Stimulated activated CD8-positive, alpha-beta memory T cell treated with anti-CD3 and anti-CD28 coated beads, Interleukin-2, amount 100 ng/mL, for 48 hours (primary cell): ENCODE results near the gene TRPV3.
A peak's percentile ranks its signal among the peaks of the same experiment; 100 is the strongest.

Source experiments
- DNase-seq, 2 donors: peaks; one replicate each; pipeline ENCODE4 v3.0.0-alpha.2; 2020; ENCODE audit warnings: low read depth in 2 of 2

TRPV3 gene

DNA sequence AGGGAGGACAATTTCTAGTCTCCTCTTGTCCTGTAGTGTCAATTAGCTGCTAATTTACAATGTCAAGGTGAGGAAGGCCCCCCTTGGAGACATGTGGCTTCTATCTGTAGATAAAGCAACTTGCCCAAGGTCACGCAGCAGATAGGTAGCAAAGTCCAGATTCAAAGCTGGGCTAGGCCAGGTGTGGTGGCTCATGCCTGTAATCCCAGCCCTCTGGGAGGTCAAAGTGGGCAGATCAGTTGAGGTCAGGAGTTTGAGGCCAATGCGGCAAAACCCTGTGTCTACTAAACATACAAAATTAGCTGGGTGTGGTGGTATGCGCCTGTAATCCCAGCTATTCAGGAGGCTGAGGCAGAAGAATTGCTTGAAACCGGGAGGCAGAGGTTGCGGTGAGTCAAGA is 11.1 kb downstream of the TRPV3 start:
- no peak for DNase-seq

DNA sequence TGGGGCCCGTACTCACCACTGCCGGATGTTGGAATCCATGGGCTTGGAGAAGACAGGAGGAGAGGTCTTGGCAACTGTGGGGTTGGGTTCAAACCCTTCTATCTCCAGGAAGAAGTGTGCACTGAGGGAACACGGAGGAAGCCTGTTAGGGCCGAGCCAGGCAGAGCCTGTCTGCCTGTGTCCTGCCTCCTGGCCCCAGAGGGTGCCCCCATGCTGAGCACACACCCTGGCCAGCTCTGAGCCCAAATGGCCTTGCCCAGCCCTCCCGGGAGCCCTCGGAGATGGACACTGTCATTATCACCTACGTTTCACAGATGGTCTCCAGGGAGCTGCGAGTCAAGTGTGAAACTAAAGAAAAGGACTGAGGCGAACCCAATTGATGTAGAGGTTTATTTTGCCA is 12.5 kb downstream of the TRPV3 start:
- no peak for DNase-seq

DNA sequence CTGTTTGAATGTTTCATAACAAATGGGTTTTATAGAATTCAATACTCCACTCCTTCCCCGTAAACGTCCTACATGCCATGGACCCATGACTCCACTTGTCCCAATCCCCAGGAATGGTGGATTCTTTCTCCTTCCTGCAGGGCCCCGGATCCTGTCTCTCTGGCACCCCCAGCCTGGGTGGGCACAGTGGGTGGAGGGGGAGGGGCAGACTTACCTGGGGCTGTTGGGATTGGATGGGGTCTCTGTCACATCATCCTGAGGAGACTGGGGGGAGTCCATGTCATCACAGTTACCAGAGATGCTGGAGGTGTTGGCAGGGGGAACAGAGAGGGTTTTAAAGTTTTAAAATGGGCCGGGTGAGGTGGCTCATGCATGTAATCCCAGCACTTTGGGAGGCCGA is 13.2 kb downstream of the TRPV3 start:
- DNase-seq = no peak

DNA sequence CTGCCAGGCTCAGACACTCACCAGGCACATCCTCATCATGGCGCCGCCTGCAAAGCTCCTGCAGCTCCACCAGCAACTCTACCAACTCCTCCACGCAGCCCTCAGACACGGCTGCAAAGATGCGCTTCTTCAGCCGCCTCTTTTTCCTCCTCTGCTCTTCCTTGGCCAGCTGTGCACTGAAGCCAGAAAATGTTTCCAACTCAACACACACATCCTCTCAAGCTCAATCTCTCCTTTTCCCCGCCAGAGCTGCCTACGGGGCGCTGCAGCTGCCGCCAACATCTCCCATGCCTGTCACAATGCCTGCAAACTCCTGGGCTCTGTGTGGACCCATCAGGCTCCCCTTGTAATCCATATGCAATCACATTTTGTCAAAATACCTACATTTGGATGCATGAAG is 14.2 kb downstream of the TRPV3 start:
- DNase-seq = no peak

DNA sequence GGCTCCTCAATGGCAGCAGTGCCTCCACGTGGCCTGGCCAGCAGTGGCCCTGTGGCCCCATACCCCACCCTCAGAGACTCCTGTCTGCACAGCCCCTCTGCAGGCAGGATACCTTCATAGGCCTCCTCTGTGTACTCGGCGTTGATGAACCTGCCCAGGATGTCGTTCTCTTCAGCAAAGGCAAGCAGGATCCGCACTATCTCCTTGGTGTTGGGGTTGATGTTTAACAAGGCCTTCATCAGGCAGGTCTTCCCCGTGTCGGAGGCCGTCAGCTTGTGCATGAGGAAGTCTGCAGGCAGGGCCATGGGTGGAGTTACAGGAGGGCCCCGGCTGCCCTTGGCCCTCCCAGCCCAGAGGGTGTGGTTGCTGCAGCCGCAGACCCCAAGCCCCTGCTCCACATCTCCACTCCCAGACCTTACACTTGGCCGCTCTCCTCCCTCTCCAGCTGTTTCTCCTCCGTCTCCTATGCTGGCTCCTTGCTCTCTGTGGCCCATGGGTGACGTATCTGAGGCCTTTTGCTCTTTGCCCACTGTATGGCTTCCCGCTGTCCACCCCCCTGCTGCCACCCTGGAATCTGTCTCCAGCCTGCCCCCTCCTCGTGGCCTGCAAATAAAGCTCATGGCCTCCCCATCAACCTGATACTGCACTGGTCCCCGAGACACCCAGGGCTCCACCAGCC is 15.1 kb downstream of the TRPV3 start:
- DNase-seq = no peak

DNA sequence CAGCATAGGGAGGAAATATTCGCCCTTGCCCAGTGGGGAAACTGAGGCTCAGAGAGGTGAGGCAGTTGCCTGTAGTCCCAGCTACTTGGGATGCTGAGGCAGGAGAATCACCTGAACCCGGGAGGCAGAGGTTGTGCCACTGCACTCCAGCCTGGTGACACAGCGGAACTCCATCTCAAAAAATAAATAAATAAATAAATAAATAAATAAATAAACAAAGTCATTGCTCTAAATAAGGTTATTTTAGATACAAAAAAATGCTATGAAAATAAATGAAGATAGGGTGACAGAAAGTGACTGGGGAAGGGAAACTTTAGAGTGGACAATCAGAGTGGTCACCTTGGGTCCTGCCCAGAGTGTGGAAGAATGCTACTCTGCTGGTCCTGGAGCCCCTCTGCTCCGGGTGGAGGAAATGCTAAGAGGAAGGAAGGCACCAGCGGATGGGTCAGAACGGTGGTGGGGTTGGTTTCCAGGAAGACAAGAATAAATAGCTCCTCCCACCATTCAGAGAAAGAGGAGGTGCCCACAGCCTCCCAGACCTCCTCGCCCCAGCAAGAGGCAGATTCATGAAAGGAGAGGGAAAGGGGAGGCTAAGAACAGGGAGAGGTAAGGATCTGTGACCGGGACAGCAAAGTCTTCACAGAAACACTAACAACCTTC is 17.6 kb downstream of the TRPV3 start:
- no peak for DNase-seq

DNA sequence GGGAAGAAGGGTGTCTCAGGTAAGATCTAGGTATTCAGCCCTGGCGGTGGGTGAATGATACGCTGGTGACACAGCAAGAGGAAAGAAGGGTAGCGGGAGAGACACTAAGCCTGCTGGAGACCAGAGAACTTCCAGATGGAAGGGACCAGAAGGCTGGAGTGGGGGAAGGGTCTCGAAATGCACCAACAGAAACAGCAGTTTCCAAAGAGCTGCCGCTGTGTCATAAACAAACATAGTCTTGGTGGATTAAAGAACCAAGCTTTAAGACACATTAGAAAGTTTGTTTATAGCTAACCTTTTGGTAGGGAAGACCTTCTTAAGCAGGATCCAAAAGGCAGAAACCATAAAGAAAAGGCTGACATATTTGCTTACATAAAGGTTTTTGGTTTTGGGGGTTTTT is 20.9 kb downstream of the TRPV3 start:
- no peak for DNase-seq

DNA sequence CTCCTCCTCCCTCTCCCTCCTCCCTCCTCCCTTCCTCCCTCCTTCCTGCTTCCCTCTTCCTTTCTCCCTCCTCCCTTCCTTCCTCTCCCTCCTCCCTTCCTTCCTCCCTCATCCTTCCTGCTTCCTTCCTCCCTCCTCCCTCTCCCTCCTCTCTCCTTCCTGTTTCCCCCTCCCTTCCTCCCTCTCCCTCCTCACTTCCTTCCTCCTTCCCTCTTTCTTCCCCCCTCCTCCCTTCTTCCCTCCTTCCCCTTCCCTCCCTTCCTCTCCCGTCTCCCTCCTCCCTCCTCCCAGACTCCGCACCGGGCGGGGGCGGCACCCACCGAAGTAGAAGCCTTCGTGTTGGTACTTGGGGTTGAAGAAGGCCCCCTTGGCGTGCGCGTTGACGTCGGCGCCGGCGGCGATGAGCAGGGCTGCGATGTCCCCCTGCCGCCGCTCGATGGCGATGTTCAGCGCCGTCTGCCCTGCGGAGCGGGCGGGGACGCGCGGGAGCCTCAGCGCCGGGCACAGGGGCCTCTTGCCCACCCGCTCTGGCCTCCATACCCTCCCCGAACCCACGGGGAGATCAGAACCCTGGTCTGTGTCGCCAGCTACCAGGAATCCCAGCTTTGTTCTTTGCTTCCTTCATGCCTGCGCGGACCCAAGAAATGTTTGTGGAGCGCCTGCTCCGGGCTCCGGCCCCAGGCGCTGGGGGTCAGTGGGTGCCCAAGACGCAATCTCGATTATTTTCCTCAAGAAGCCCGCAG is 22.2 kb downstream of the TRPV3 start:
- peak; percentile 49 to 56 for DNase-seq

DNA sequence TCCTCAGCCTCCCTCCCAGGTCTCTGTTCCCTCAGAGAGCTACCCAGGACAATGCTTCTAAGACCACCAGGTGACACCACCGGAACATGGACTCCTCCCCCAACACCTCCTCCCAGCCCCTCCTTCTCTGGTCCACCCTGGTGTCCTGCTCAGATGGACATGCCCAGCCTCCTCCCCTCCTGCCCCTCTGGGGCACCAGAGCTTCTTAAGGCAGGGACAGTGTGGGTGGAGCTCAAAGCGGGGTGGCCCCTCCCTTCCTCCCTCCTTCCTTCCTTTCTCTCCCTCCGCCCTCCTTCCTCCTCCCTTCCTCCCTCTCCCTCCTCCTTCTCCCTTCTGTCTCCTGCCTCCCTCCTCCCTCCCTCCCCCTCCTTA is 22.7 kb downstream of the TRPV3 start:
- DNase-seq = no peak

DNA sequence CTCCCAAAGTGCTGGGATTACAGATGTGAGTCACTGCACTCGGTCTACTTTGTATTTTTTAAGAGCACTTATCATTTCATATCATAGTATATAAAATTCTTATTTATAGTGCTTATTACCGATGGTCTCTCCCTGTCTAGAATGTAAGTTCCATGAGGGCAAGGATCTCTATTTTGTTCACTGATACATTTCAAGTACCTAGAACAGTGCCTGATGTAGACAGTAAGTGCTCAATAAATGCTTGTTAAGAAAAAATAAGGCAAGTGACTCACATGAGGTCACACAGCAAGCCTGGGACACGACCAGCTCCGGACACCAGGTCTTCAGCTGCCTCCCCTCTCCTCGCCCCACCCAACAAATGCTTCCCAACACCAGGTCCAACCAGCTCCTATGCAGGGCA is 23.9 kb downstream of the TRPV3 start:
- no peak for DNase-seq

DNA sequence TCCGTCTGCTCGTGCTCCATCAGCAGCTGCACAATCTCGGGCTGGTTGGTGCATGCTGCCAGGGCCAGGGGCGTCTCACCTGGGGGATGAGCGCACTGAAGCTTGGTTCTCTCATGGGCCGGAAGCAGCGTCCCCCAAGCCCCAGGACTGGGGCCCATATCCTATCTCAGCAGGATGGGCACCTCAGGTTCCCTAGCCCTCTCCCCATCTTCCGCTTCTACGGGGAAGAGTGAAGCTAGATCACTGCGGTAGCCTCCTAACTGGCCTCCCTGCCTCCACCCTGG is 24.8 kb downstream of the TRPV3 start:
- no peak for DNase-seq

DNA sequence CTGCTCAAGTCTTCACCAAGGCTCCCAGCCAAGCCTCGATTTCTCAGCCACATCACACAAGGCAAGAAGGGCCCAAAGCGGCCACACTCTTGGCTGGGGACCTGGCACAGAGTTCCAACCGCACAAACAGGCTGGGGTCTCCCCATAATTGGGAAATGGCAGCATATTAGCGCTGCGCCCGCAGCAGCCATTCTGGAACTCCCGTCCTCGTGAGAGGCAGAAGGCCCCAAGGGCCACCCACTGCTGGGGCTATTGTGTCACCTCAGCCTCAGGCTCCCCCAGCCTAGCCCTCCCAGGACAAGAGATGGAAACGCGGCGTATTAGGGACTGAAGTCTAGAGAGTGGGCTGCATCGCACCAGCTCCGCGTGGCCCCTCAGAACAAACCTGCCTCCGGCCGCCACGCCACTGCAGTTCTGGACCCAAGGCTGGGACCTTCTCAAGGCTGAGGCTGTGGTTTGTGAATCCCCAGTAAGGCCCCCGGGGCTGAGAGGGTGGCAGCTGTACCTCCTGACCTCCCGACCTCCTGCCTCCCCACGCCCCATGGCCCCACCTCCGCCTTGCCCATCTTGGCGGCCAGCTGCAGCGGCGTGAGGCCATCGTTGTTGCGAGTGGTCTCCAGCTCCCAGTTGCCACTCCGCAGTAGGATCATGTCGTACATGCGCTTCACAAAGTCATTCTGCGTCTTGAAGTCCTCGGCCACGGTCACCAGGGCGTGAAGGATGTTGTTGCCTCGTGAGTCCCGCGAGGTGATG is 25.3 kb downstream of the TRPV3 start:
- no peak for DNase-seq

DNA sequence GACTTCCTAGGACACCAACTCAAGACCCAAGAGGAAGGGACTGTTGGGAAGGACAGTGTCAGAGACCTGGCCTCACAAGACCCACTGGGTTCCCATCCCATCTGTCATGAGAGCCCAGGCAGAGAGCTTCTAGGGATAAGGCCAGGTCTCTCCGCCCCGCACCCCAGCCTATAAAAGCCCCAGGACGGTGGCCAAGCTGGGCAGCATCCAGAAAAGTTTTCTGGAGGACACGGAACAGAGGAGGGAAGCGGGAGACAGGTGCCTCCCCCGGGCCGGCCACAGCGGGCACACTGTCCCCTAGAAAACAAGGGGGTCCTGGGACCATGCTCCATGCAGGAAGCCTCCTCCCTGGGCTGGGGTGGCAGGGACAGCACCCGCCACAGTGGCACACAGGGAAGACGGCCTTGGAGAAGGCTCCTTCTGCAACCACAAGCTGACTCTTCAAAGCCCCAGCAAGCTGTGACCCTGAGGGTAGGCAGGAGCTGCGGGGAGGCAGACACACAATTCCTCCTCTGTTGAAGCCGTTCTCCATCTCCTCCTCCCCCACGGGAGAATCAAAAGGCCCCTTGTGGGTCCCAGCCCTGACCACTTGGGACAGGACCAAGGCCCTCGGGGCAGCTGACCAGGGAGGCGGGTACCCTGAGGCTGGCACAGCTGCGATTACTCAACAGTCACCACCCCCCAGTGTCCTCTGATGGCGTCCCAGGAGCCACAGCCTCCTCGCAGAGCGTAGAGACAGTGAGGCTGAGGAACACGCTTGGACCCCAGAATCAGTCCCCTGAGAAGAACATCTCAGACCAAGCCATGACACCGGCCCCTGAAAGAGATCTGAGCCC is 26.1 kb downstream of the TRPV3 start:
- DNase-seq = no peak

DNA sequence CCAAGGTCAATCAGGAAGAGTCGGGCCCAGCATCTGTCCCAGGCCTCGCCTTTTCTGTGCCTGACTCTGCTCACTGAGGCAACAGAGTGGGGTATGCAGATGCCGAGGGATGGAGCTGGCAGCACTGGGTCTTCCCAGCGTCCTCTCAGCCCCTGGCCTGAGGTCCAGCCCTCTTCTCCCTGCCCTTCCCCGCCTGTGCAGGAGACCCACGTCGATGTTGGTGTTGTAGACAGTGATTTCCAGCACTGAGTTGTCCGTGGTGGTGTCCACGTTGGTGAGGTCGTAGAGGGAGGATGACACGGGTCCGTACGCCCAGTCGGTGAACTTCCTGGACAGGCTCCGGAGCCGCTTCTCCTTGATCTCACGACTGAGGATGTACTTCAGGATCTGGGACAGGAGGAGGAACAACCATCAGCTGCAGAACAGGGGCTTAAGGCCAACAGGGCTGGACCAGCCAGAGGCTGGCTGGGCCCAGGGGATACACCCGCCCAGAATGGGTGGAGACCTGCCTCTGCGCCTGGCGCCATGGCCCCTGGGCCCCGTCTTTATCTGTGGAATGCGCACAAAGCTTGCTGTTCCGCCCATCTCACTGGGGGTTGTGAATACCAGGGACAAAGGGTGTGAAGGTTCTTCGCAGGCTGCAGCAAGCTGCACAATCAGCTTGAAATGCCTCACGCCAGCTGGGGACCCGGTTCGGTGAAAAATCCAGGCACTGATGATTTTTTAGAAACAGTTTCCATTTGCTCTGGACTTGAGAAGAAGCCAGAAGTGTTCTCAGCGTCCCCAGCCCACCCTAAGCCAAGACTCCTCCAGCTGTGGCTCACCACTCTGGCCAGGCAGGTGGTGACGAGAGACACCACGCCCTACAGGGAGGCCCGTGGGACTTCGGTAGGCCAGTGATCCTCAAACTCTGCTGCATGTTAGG is 27.5 kb downstream of the TRPV3 start:
- DNase-seq = no peak

DNA sequence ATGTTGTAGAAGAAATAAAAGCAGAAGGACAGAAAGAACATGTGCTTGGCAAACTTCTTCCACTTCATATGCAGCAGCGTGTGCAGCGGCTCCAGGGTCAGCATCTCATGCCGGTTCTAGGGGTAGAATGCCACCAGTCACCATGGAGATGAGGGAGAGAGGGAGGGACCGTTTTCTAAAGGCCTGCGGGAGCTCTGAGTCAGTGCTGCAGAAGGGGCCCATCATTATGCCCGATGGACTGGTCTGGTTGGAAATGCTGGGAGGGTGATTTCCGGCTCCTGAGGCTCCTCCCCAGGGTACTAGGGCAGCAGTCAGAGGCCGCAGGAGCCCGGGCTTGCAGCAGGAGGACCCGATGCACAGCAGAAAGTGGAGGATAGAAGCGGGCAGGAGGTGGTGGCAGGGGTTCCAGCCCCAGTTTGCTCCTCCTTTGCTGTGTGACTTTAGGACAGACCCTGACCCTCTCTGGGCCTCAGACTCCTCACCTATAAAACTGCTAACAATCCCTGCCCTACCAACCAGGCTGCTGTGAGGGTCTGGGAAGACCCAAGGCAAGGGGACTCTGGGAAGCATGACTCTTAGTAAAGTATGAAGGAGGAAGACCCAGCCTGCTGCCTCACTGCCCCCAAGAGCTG is 28.6 kb downstream of the TRPV3 start:
- no peak for DNase-seq

DNA sequence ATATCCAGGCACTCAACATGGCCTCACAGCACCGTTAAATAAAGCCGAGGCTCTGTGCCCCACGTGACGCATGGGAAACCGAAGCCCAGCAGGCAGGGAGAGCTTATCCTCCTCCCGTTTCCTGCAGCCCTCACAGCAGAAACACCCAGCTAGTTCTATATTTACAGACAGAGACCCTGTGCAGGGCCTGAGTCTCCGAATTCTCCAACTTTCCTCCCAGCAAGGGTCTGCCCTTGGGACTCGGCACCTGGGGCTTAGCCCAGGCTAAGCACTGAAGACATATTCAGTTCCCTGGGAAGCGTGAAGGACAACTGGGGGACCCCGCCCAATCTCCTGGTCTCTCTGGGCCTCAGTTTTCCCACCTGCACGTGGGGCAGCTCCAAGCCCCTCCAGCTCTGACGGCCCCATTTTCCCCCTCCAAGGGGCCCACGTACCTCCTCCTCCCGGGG is 29.2 kb downstream of the TRPV3 start:
- no peak for DNase-seq

DNA sequence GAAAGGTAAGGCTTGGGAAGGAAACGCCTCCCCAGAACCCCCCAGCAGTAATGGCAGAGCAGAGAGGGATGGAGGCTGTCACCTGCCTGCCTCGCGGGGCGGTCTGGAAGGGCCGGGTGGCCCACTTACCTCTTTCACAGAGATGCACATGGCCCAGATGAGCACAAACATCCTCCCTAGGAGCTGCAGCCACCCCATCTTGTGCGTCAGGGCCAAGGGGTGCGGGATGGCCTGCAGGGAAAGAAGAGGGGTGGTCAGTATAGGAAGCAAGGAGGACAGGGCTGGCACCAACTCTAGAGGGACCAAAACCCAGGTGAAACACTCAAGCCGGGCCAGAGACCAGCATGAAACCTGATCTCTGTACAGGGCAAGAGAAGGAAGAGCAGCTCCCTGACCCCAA is 29.7 kb downstream of the TRPV3 start:
- no peak for DNase-seq

DNA sequence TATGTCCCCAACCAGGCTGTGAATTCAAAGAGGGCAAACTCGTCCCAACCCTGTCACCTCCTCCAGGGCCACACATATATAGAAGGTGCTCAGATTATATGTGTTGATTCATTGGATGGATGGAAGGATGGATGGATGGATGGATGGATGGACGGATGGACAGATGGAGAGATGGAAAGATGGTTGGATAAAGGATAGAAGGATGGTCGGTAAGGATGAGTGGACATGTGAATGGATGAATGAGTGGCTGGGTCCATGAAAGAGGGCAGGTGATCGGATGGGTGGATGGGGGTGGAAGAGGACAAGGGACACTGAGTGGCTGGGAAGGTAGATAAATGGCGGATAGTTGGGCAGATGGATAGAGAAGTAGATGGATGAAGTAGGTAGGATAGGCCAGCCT is 30.1 kb downstream of the TRPV3 start:
- no peak for DNase-seq

DNA sequence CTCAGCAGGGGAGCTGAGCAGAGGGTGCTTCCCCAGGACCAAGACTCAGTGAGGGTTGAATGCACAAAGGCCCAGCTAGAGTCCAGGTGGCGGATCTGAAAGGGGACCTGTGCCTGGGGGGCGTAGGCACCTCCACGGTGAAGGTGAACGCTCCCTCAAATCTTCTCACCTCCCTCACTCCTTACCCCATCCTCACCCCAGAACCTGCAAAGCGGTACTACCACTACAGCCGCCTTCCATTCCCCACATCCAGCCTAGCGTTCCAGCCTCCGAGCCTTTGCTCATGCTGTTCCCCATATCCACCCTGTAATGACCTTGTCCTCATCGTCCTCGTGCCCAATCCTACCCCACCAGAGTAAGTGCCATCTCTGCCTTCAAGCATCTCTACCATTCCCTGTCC is 30.6 kb downstream of the TRPV3 start:
- DNase-seq = no peak

DNA sequence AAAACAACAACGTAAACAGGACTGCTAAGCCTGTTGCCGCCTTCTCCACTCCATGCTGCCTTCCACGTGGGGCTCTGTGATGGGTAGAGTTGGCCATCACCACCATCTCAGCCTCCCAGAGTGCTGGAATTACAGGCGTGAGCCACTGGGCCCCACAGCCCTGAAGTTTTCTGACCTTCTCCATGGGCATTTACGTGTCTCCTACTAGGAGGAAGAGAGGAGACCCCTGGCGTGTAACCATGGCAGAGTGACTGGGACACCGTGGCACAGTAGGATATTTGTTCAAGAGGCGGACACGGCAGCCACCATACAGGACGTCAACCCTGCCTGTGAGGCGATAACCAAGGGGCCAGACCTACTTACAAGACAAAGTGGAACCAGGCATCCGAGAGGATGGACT is 31.1 kb downstream of the TRPV3 start:
- DNase-seq = no peak
